Measurements from ENCODE around the gene LILRA2. TPM values are rescaled to one million over a fixed set of nuclear protein-coding genes. Genes with fewer than 3 reads are reported as not detected.

LILRA2 gene
- total RNA-seq (not detected in 2 replicates), polyA plus RNA-seq (not detected in 2 replicates), polyA minus RNA-seq (ENCODE audit: low replicate concordance) (not detected in 2 replicates)
- not detected in 2 replicates for polyA plus RNA-seq (2012)

GRCh38 chr19:54573330-54573872 lies at the start of gene LILRA2:
LILRA2 (plus strand) TSS chr19:54573790; CDS start chr19:54573879, 89 bp downstream.
- no peaks in the 10 kb centered on the region for H4K20me1 ChIP-seq (ENCODE audit: control insufficient read depth, extremely low read depth, insufficient read depth, low read length)

GRCh38 chr19:54525636-54526035 lies 48.0 kb upstream of the LILRA2 start:
- Histone ChIP-seq H3K27me3 (ENCODE audit: control insufficient read depth, insufficient read depth, low read length) (no peaks in the 10 kb centered on the region), H3K36me3 (ENCODE audit: control insufficient read depth, insufficient read depth, low read length) (no peaks in the 10 kb centered on the region)
- TF ChIP-seq CTCF (conservative IDR thresholded peaks at IDR 0.05 in 1 of 2, IDR thresholded peaks at IDR 0.05 in 1 of 2; ENCODE audit: low read depth in 1 of 2, low read length in 2 of 2) = no peak
- no peak for TF ChIP-seq EZH2 (IDR thresholded peaks at IDR 0.05; ENCODE audit: low read length, missing control alignments)

More at GRCh38 chr19:54573330-54573872, at the start of gene LILRA2:
- no peaks in the 10 kb centered on the region for H3K27me3 ChIP-seq (ENCODE audit: control insufficient read depth, insufficient read depth, low read length)
- no peak for DNase-seq (ENCODE audit: low read depth in 2 of 2)
- no peak for TF ChIP-seq EZH2 (IDR thresholded peaks at IDR 0.05; ENCODE audit: low read length, missing control alignments)
- TF ChIP-seq CTCF (conservative IDR thresholded peaks at IDR 0.05 in 1 of 2, IDR thresholded peaks at IDR 0.05 in 1 of 2; ENCODE audit: low read depth in 1 of 2, low read length in 2 of 2) = no peak
- no peak within 1 kb of the TSS for H3K4me3 ChIP-seq (replicated peaks in 1 of 4; ENCODE audit: control extremely low read depth in 1 of 4, insufficient read depth in 1 of 4, low read depth in 3 of 4, low read length in 4 of 4)
- no peak within 1 kb of the TSS for H3K9ac ChIP-seq (ENCODE audit: insufficient read depth, low read length)
- no peak within 1 kb of the TSS for H2AFZ ChIP-seq (ENCODE audit: low read length)
- no peak within 1 kb of the TSS for H3K27ac ChIP-seq (ENCODE audit: insufficient read depth, low read length)
- H3K36me3 ChIP-seq (ENCODE audit: control insufficient read depth, insufficient read depth, low read length) = no peaks in the 10 kb centered on the region
- H3K4me2 ChIP-seq (ENCODE audit: extremely low read depth, insufficient read depth, low read length) = no peak within 1 kb of the TSS
- no peaks in the 10 kb centered on the region for H3K79me2 ChIP-seq (ENCODE audit: control insufficient read depth, insufficient read depth, low read length)
- H3K9me3 ChIP-seq (ENCODE audit: control insufficient read depth, insufficient read depth, low read depth, low read length) = no peaks in the 10 kb centered on the region
- H3K4me1 ChIP-seq (ENCODE audit: control insufficient read depth, extremely low read depth, insufficient read depth, low read length) = no peaks in the 10 kb centered on the region

DNA sequence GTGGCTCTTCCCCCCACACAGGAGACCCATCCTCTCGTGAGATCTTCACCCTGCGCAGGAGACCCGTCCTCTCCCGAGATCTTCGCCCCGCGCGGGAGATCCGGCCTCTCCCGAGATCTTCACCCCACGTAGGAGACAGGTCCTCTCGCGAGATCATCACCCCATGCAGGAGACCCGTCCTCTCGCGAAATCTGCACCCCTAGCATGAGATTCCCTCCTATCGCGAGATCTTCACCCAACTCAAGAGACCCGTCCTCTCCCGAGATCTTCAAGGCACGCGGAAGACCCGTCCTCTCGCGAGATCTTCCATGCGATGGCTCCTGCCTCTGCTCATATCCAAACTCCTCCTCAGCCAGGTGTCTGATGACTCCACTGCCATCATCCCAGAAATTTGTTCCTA lies 46.6 kb upstream of the LILRA2 start:
- H3K36me3 ChIP-seq (ENCODE audit: control insufficient read depth, insufficient read depth, low read length) = no peaks in the 10 kb centered on the region
- TF ChIP-seq EZH2 (IDR thresholded peaks at IDR 0.05; ENCODE audit: low read length, missing control alignments) (no peak), CTCF (conservative IDR thresholded peaks at IDR 0.05 in 1 of 2, IDR thresholded peaks at IDR 0.05 in 1 of 2; ENCODE audit: low read depth in 1 of 2, low read length in 2 of 2) (no peak)
- H3K4me3 ChIP-seq (replicated peaks in 1 of 4; ENCODE audit: control extremely low read depth in 1 of 4, insufficient read depth in 1 of 4, low read depth in 3 of 4, low read length in 4 of 4) = no peak overlapping the region
- H3K79me2 ChIP-seq (ENCODE audit: control insufficient read depth, insufficient read depth, low read length) = no peaks in the 10 kb centered on the region
- no peak overlapping the region for H3K4me2 ChIP-seq (ENCODE audit: extremely low read depth, insufficient read depth, low read length)
- no peaks in the 10 kb centered on the region for H3K9me3 ChIP-seq (ENCODE audit: control insufficient read depth, insufficient read depth, low read depth, low read length)
- no peaks in the 10 kb centered on the region for H3K4me1 ChIP-seq (ENCODE audit: control insufficient read depth, extremely low read depth, insufficient read depth, low read length)
- no peak overlapping the region for H3K27ac ChIP-seq (ENCODE audit: insufficient read depth, low read length)
- no peak overlapping the region for H3K9ac ChIP-seq (ENCODE audit: insufficient read depth, low read length)
- H2AFZ ChIP-seq (ENCODE audit: low read length) = no peak overlapping the region
- no peaks in the 10 kb centered on the region for H3K27me3 ChIP-seq (ENCODE audit: control insufficient read depth, insufficient read depth, low read length)
- no peak for DNase-seq (ENCODE audit: low read depth in 2 of 2)
- H4K20me1 ChIP-seq (ENCODE audit: control insufficient read depth, extremely low read depth, insufficient read depth, low read length) = no peaks in the 10 kb centered on the region

More at GRCh38 chr19:54525636-54526035, 48.0 kb upstream of the LILRA2 start:
- H4K20me1 ChIP-seq (ENCODE audit: control insufficient read depth, extremely low read depth, insufficient read depth, low read length) = no peaks in the 10 kb centered on the region
- no peak overlapping the region for H3K9ac ChIP-seq (ENCODE audit: insufficient read depth, low read length)
- no peak overlapping the region for H2AFZ ChIP-seq (ENCODE audit: low read length)
- no peaks in the 10 kb centered on the region for H3K79me2 ChIP-seq (ENCODE audit: control insufficient read depth, insufficient read depth, low read length)
- no peak overlapping the region for H3K4me3 ChIP-seq (replicated peaks in 1 of 4; ENCODE audit: control extremely low read depth in 1 of 4, insufficient read depth in 1 of 4, low read depth in 3 of 4, low read length in 4 of 4)
- H3K4me1 ChIP-seq (ENCODE audit: control insufficient read depth, extremely low read depth, insufficient read depth, low read length) = no peaks in the 10 kb centered on the region
- H3K9me3 ChIP-seq (ENCODE audit: control insufficient read depth, insufficient read depth, low read depth, low read length) = no peaks in the 10 kb centered on the region
- DNase-seq (ENCODE audit: low read depth in 2 of 2) = no peak
- H3K27ac ChIP-seq (ENCODE audit: insufficient read depth, low read length) = no peak overlapping the region
- H3K4me2 ChIP-seq (ENCODE audit: extremely low read depth, insufficient read depth, low read length) = no peak overlapping the region
